GM21390 (cell line): ENCODE results near the gene HNRNPF.
"Not testable (repeated sequence)": the region's sequence is repeated elsewhere in the genome, so short reads cannot be mapped to it uniquely, and the experiment has no call there.

Experiments used
- ATAC-seq: cut with Tn5 transposase; IDR thresholded peaks from one replicate; pipeline ENCODE4 v1.9.1; 2021; ENCODE audit not compliant: unreplicated experiment

The HNRNPF gene, protein sequence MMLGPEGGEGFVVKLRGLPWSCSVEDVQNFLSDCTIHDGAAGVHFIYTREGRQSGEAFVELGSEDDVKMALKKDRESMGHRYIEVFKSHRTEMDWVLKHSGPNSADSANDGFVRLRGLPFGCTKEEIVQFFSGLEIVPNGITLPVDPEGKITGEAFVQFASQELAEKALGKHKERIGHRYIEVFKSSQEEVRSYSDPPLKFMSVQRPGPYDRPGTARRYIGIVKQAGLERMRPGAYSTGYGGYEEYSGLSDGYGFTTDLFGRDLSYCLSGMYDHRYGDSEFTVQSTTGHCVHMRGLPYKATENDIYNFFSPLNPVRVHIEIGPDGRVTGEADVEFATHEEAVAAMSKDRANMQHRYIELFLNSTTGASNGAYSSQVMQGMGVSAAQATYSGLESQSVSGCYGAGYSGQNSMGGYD

DNA sequence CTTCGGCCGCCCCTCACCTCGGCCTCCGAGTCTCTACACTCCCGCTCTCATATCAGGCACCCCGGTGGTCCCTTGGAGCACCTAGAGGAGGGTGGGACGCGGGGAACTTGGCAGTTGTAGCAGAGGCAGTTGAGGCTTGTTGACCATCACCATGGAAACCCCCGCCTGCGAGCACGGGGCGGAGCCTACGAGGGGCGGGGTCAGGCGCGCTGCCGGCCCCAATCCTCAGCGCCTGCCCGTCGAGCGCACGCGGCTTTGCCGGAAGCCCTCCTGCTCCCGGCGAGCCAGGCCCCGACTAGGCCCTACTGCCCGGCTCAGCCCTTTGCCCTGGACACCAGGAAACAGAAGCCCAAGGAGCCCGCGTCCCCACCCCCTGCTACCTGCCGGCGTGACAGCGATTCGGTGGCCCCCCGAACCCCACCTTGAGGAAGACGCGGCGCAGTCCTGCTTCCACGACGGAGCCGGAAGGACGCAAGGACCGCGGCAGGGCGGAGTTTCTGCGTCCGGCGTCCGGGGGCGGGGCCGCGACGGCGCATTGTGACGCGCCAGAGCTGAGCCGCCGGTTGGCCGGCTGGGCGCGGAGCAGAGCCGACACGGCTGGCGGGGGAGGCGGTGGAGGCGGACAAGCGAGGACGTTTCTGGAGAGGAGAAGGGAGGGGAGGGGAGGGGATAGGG is at the start of gene HNRNPF:
TSS of gene HNRNPF (minus strand) at position 477 of the 675 bp plus-strand sequence. CDS start 21,302 bp downstream, outside the sequence.
- peak; percentile 63 for ATAC-seq

DNA sequence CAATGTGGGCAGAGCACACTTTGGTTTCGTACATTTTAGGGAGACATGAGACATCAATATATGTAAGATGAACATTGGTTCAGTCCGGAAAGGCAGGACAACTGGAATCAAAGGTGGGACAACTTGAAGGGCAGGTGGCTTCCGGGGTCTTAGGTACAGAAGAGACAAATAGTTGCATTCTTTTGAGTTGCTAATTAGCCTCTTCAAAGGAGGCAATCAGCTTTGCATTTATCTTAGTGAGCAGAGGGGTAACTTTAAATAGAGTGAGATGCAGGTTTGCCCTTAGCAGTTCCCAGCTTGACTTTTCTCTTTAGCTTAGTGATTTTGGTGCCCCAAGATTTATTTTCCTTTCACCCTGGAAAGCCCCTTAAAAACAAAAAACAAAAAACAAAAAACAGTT is 49.2 kb upstream of the HNRNPF start:
- no peak for ATAC-seq

DNA sequence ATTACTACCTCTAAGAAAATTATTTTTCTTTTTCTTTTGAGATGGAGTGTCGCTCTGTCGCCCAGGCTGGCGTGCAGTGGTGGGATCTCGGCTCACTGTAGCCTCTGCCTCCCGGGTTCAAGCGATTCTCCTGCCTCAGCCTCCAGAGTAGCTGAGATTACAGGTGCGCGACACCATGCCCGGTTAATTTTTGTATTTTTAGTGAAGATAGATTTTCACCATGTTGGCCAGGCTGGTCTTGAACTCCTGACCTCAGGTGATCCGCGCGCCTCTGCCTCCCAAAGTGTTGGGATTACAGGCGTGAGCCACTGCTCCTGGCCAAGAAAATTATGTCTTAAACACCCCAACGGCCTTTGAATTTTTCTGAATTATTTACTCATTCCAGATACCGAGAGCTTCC is 47.6 kb upstream of the HNRNPF start:
- not testable (repeated sequence) for ATAC-seq

DNA sequence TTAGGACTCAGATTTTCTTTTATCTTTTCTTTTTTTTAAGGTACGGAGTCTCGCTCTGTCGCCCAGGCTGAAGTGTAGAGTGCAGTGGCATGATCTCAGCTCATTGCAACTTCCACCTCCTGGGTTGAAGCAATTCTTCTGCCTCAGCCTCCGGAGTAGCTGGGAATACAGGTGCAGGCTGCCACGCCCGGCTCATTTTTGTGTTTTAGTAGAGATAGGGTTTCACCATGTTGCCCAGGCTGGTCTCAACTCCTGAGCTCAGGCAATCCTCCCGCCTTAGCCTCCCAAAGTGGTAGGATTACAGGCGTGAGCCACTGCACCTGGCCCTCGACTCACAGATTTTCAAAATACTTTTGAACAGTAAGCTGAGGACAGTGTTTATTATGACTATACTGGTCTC is 45.0 kb upstream of the HNRNPF start:
- not testable (repeated sequence) for ATAC-seq

DNA sequence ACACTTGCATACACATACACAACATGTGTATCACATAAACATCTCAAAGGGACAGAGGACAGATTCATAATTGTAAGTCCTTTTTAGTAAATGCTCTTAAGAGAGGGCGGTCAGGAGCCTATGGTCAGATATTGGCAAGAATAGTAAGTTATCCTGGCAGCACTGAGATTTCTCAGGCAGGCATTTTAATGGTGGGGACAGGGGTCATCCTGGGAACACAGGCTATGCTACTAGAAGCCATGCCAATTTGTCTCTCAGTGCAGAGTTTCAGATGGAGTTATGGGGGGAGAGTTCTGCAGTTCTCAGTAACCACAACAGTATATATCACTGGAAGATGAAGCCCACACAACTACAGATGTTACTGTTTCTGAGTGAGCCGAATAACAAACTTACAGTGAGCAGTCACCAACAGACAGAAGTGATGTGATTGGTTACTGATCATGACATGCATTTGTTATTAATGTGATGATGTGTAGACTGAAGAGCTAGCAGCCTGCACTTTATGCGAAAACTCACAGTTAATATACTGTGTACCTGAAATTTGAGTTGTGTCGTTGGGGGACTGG is 44.4 kb upstream of the HNRNPF start:
- ATAC-seq, result peak; percentile 21

DNA sequence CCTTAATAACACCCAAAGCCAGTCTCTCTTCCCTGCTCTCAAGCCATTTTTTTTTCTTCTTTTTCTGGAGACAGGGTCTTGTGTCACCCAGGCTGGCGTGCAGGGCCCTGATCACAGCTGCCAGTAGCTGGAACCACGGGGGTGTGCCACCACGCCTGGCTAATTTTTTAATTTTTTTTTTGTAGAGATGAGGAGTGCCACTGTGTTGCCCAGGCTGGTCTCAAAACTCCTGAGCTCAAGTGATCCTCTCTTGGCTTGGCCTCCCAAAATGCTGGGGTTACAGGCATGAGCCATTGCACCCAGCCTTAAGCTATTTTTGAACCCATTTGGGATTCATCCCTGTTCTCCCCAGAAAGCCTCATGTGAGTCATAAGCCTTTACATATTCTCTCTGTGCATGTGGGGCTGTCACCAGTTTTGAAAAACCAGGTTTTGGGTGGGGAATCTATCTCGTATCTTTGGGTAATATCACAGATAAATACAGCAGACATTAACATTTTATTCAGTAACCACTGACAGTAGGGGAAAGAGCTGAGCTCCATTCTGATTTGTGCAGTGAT is 43.4 kb upstream of the HNRNPF start:
- no peak for ATAC-seq

DNA sequence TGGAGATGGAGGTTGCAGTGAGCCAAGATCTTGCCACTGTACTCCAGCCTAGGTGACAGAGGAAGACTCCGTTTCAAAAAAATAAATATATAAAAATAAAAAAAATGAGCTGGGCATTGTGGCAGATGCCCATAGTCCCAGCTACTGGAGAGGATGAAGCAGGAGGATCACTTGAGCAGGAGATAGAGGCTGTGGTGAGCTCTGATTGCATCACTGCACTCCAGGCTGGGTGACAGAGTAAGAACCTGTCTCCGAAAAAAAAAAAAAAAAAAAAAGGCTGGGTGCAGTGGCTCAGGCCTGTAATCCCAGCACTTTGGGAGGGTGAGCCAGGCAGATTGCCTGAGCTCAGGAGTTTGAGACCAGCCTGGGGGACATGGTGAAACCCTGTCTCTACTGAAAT is 39.8 kb upstream of the HNRNPF start:
- no peak for ATAC-seq

DNA sequence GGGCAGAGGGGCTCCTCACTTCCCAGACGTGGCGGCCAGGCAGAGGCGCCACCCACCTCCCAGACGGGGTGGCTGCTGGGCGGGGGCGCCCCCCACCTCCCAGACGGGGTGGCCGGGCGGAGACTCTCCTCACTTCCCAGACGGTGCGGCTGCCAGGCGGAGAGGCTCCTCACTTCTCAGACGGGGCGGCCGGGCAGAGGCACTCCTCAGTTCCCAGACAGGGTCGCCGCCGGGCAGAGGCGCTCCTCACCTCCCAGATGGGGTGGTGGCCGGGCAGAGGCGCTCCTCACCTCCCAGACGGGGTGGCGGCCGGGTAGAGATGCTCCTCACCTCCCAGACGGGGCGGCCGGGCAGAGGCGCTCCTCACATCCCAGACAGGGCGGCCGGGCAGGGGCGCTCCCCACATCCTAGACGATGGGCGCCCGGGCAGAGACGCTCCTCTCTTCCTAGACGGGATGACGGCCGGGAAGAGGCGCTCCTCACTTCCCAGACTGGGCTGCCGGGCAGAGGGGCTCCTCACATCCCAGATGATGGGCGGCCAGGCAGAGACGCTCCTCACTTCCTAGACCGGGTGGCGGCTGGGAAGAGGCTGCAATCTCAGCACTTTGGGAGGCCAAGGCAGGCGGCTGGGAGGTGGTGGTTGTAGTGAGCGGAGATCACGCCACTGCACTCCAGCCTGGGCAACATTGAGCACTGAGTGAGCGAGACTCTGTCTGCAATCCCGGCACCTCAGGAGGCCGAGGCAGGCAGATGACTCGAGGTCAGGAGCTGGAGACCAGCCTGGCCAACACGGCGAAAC is 37.4 kb upstream of the HNRNPF start:
- not testable (repeated sequence) for ATAC-seq

DNA sequence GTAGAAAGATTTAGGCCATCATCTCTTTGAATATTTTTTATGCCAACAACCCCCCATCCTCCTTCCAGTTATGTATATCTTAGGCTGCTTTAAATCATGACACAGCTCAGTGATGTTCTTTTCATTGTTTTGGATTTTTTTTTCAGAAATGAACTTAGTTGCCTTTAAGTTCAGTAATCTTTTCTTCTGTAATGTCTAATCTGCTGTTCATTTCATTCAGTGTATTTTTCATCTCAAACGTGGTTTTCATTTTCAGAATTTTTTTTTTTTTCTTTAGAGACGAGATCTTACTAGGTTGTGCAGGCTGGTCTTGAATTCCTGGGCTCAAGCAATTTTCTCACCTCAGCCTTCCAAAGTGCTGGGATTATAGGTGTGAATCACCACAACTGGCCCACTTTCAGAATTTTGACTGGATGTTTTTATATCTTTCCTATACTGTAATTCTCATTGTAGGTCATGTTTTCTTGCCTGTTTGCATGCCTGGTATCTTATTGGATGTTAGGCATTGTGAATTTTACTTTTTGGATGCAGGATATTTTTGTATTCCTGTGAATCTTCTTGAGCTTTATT is 36.0 kb upstream of the HNRNPF start:
- no peak for ATAC-seq

DNA sequence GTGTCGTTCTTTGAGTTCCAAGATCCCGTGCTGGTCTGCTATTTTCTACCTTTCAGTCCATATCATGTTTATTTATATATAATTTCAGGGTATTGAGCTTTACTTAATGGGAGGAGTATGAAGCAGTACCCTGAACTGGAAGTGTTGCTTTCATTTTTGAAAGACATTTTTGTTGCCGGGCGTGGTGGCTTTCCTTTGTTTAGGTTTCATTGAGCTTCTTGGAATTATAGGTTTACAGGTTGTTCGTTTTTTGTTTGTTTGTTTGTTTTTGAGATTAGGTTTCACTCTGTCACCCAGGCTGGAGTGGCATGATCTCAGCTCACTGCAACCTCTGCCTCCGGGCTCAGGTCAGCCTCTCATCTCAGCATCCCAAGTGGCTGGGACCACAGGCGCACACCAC is 35.3 kb upstream of the HNRNPF start:
- no peak for ATAC-seq

DNA sequence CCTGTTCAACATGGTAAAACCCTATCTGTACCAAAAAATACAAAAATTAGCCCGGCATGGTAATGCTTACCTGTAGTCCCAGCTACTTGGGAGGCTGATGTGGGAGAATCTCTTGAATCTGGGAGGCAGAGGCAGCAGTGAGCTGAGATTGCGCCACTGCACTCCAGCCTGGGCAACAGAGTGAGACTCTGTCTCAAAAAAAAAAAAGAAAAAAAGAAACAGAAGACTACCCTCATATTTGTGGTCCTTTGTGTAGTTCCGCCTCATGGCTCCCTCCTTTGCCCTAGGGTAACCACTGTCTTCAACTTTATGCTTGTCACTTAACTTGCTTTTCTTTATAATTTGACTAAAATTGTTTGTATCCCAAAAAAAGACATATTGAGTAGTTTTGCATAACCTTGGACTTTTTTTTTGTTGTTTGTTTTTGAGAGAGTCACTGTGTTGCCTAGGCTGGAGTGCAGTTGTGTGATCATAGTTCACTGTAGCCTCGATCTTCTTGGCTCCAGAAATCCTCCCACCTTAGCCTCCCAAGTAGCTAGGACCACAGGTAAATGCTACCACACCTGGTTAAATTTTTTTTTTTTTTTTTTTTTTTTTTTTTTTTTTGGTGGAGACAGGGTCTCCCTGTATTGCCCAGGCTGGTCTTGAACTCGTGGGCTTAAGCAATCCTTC is 31.6 kb upstream of the HNRNPF start:
- no peak for ATAC-seq

DNA sequence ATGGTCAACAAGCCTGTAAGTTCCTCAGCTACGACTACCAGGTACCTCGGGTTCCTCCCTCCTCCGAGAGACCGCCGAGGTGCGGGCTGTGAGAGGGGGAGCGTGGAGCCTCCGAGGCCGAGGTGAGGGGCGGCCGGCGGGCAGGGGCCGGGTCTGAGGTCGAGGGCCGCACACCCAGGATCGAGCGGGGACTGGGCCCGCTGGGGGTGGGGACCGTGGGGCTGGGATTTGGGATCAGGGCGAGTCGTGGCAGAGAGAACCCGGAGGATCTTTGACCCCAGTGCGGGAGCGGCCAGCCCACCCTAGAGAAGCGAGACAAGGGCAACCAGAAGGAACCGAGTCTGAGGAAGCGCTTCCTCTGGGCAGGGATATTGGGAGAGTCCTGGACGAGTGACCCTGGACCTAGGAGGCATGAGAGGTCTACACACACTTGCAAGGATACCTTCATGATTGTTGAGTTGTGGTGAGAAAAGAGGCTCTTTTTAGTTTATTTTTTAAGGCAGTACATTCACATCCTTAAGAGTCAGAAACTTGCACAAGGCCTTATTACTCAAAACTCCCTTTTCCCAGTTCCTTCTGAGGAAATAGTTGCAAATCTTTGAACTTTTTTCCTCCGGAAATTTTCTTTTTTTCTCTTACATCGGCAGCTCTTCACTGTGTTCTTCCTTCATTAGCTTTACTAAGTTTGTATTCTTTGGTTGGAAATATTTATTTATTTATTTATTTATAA is 28.3 kb upstream of the HNRNPF start:
- ATAC-seq, result no peak

DNA sequence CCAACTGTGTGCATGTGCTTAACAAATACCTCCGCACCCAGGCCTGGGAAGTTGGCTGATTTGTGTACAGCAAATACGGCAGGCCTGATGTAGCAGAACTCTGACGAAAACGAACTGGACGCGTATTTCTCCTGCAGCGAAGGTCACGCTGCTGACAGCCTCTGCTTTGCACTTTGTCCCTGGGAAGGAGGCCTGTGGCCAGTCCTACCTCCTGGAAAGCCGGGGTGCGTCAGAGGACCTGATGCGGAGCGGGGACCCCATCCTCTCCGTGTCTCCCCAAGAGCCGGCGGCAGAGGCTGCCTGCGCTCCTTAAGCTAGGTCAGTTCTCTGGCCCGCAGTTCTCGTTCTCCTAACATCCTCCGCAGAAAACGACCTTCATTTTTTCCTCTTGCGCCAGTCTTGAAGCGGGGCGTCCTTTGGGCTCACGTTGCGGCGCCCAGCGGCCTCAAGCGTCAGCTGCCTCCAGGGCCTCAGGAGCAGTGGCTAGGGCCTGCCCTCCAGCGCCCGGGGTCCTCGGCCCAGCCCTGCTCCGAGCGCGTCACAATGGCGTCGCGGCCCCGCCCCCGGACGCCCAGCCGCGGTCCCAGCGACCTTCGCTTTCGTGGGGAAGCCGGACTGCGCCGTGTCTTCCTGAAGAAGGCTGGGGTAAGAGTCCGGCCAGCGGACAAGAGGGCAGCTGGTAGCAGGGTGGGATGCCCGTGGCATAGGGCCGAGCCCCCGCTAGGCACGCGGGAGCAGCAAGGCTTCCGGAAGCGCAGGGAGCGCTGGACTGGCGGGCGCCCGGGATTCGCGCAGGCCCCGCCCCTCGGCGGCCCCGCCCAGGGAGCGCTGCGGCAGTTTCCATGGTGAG is 27.5 kb upstream of the HNRNPF start, which contains the start of gene ZNF487:
TSS of gene ZNF487 (plus strand) at position 821 of the 850 bp plus-strand sequence. CDS start 38,703 bp downstream, outside the sequence.
- ATAC-seq, result peak; percentile 96

DNA sequence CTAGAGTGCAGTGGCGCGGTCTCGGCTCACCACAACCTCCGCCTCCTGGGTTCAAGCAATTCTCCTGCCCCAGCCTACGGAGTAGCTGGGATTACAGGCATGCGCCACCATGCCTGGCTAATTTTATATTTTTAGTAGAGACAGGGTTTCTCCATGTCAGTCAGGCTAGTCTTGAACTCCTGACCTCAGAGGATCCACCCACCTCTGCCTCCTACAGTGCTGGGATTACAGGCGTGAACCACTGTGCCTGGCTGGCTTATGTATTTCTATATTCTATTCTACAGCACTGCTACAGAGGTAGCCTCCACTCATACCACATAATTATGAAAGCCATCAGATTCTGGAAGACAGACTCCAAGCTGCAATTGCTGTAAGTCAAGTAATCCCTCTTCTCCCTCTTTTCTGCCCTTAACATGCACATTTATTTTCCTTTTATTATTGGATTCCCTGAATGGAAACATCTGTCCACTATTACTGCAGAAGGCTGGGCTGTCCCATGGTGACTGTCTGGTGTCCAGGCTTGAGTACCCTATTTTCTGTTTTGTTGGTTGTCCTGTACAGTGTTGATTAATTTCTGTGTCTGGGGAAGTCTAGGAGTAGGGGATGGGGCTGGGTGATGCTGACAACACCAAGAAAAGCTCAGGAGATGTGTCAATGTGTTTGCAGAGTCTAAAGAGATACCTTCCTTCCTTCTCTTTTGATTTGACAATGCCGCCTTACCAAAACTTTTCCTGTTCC is 22.1 kb upstream of the HNRNPF start:
- no peak for ATAC-seq

DNA sequence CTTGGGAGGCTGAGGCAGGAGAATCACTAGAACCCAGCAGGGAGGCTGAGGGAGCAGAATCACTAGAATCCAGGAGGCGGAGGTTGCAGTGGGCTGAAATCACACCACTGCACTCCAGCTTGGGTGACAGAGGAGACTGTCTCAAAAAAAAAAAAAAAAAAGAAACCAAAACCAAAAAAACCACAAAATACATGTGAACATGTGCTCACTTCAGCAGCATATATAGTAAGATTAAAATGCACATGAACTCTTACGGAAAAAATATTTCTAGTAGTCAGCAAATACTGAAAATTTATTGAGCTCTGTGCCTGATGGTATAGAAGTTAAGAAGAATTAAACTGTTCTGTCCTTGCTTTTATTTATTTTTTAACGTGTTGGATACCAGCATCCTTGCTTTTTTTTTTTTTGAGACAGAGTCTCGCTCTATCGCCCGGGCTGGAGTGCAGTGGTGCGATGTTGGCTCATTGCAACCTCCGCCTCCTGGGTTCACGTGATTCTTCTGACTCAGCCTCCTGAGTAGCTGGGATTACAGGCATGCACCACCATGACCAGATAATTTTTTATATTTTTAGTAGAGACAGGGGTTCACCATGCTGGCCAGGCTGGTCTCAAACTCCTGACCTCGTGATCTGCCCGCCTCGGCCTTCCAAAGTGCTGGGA is 18.3 kb upstream of the HNRNPF start:
- ATAC-seq, result peak; percentile 76

DNA sequence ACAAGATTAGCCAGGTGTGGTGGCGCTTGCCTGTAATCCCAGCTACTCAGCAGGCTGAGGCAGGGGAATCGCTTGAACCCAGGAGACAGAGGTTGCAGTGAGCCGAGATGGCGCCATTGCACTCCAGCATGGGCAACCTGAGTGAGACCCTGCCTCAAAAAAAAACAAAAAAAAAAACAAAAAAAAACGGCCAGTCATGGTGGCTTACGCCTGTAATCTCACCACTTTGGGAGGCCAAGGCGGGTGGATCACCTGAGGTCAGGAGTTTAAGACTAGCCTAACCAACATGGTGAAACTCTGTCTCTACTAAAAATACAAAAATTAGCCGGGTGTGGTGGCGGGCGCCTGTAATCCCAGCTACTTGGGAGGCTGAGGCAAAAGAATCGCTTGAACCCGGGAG is 17.5 kb upstream of the HNRNPF start:
- not testable (repeated sequence) for ATAC-seq

DNA sequence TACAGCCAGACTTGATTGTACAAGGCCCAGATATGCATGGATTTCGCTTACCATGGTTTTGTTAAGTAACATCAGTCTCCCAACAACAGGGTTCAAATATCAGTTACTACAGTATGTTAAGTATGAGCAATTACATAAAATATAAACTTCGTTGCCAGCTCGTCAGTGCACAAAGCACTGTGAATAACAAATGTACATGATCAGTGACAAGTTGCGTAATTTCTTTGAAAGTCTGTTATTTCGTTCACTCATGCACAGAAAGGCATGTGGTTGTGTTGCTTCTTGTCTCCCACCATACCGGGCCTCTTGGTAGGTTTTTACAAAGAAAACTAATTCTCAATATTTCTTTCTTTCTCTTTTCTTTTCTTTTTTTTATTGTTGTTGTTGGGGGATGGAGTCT is 15.4 kb upstream of the HNRNPF start:
- ATAC-seq, result no peak
